Measurements from ENCODE around the gene TSPAN11.
"Not testable (repeated sequence)": the region's sequence is repeated elsewhere in the genome, so short reads cannot be mapped to it uniquely, and the experiment has no call there.

Gene TSPAN11

GRCh38 chr12:30926243-30927221, at the start of gene TSPAN11:
Gene TSPAN11, plus strand, starts transcription at chr12:30926748. Its CDS starts 27,244 bp downstream, at chr12:30953992.
- DNase-seq (ENCODE audit: low spot score): no peak

GRCh38 chr12:30877105-30877875, 49.3 kb upstream of the TSPAN11 start:
- no peak for DNase-seq (ENCODE audit: low spot score)

- no peak for DNase-seq (ENCODE audit: low spot score)
Observed at GRCh38 chr12:30878024-30878423, 48.5 kb upstream of the TSPAN11 start.

- no peak for DNase-seq (ENCODE audit: low spot score)
Observed at GRCh38 chr12:30880061-30880460, 46.5 kb upstream of the TSPAN11 start.

- no peak for DNase-seq (ENCODE audit: low spot score)
Observed at GRCh38 chr12:30880813-30881212, 45.7 kb upstream of the TSPAN11 start.

GRCh38 chr12:30882706-30883105, 43.8 kb upstream of the TSPAN11 start:
- DNase-seq (ENCODE audit: low spot score): no peak

- no peak for DNase-seq (ENCODE audit: low spot score)
Observed at GRCh38 chr12:30884799-30885198, 41.7 kb upstream of the TSPAN11 start.

- no peak for DNase-seq (ENCODE audit: low spot score)
Observed at GRCh38 chr12:30885321-30885720, 41.2 kb upstream of the TSPAN11 start.

GRCh38 chr12:30887226-30887625, 39.3 kb upstream of the TSPAN11 start:
- DNase-seq (ENCODE audit: low spot score): no peak

- DNase-seq (ENCODE audit: low spot score): no peak
Observed at GRCh38 chr12:30888241-30888640, 38.3 kb upstream of the TSPAN11 start.

GRCh38 chr12:30894531-30894930, 32.0 kb upstream of the TSPAN11 start:
- not testable (repeated sequence) for DNase-seq (ENCODE audit: low spot score)

- DNase-seq (ENCODE audit: low spot score): no peak
Observed at GRCh38 chr12:30896461-30896860, 30.1 kb upstream of the TSPAN11 start.

- no peak for DNase-seq (ENCODE audit: low spot score)
Observed at GRCh38 chr12:30898846-30899245, 27.7 kb upstream of the TSPAN11 start.

GRCh38 chr12:30900351-30900750, 26.2 kb upstream of the TSPAN11 start:
- no peak for DNase-seq (ENCODE audit: low spot score)

- no peak for DNase-seq (ENCODE audit: low spot score)
Observed at GRCh38 chr12:30902001-30902400, 24.5 kb upstream of the TSPAN11 start.

GRCh38 chr12:30902596-30902995, 24.0 kb upstream of the TSPAN11 start:
- DNase-seq (ENCODE audit: low spot score): no peak

- no peak for DNase-seq (ENCODE audit: low spot score)
Observed at GRCh38 chr12:30905463-30906009, 21.0 kb upstream of the TSPAN11 start.

- no peak for DNase-seq (ENCODE audit: low spot score)
Observed at GRCh38 chr12:30908076-30908721, 18.3 kb upstream of the TSPAN11 start.

- DNase-seq (ENCODE audit: low spot score): no peak
Observed at GRCh38 chr12:30908722-30909348, 17.7 kb upstream of the TSPAN11 start.

- no peak for DNase-seq (ENCODE audit: low spot score)
Observed at GRCh38 chr12:30909349-30910037, 17.1 kb upstream of the TSPAN11 start.

- no peak for DNase-seq (ENCODE audit: low spot score)
Observed at GRCh38 chr12:30910038-30910350, 16.6 kb upstream of the TSPAN11 start.
